ENCODE data around the gene COL4A2. TPM values are rescaled to one million over a fixed set of nuclear protein-coding genes. Genes with fewer than 3 reads are reported as not detected.

COL4A2 gene
- total RNA-seq, 1 experiment from 2014 or later = 1.6 TPM

DNA sequence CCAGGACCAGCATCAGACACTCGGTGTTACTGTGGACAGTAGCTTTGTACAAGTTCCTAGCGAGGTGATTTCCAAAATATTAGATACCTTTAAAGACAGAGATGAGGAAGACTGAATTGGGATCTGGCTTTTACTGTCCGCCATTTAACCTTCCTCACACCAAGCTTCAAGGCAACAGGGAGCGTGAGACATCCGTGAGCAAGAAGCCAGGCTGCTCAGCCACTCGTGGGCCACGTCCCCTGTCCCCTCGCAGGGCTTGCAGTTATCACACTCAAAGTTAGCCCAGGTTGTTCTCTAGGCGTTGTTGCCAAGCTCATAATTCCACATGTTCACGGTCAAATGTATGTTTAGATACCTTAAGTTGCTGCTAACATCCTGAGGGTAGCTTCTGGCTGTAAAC lies 102.9 kb downstream of the COL4A2 start:
- Histone ChIP-seq H3K9me3 (ENCODE audit: control insufficient read depth in 1 of 2, insufficient read depth in 1 of 2, low read depth in 1 of 2, low read length in 2 of 2) (no peaks in the 10 kb centered on the region), H3K27me3 (ENCODE audit: insufficient read depth, low read length) (no peaks in the 10 kb centered on the region), H3K27ac (ENCODE audit: low read depth, low read length) (no peak overlapping the region), H3K4me2 (ENCODE audit: low read length) (no peak overlapping the region), H3K4me1 (ENCODE audit: control insufficient read depth in 1 of 2, insufficient read depth in 2 of 2, low read length in 2 of 2) (peaks cover 3 to 24% of the 10 kb centered on the region in 2 experiments; a peak in 3 of 4 replicates), H3K4me3 (replicated peaks in 1 of 2; ENCODE audit: low read depth in 1 of 2, low read length in 2 of 2) (no peak overlapping the region), H3K36me3 (ENCODE audit: control insufficient read depth in 1 of 2, insufficient read depth in 2 of 2, low read length in 2 of 2) (no peaks in the 10 kb centered on the region), H2AFZ (ENCODE audit: low read depth, low read length, poor library complexity, severe bottlenecking) (no peak overlapping the region), H3K9ac (ENCODE audit: low read length) (no peak overlapping the region), H4K20me1 (ENCODE audit: insufficient read depth) (no peaks in the 10 kb centered on the region), H3K79me2 (ENCODE audit: insufficient read depth, low read length) (no peaks in the 10 kb centered on the region), H3K9me2 (ENCODE audit: insufficient read depth) (no peaks in the 10 kb centered on the region)
- DNase-seq (ENCODE audit: low read depth, low spot score) = no peak
- ChIA-PET POLR2A (no interaction called here), RAD21 (ENCODE audit: low non-redundant PET in 1 of 2, low total read pairs in 2 of 2, uncharacterized antibody in 2 of 2, unreplicated experiment in 2 of 2) (no interaction called here), CTCF (interaction anchor here (1.0 kb wide), 1 partner anchor 9 kb away, joined by 3 read pairs; no protein-coding TSS in a partner anchor)
- intact Hi-C loops (cut with micrococcal nuclease) = no loop called here
- BruUV-seq (replicated peaks) = no TSS peak
- no peak for ATAC-seq
- TF ChIP-seq CBX3 (IDR thresholded peaks at IDR 0.05; ENCODE audit: low read depth) (no peak), FOSL1 (IDR thresholded peaks at IDR 0.05; ENCODE audit: low read depth) (no peak), SP1 (IDR thresholded peaks at IDR 0.05; ENCODE audit: low read depth) (no peak), JUND (IDR thresholded peaks at IDR 0.05) (no peak), ATF3 (IDR thresholded peaks at IDR 0.05) (no peak), POLR2AphosphoS5 (IDR thresholded peaks at IDR 0.05; ENCODE audit: low read depth, low read length) (no peak), CEBPB (IDR thresholded peaks at IDR 0.05; ENCODE audit: low read depth) (no peak), REST (IDR thresholded peaks at IDR 0.05; ENCODE audit: low read depth) (no peak), SIN3A (IDR thresholded peaks at IDR 0.05; ENCODE audit: low read depth) (no peak)
